GM10266 (cell line): ENCODE measurements around the gene ABHD17C.

Experiments used
- DNase-seq: peaks from one replicate; pipeline ENCODE4 v3.0.0; 2012; ENCODE audit errors: extremely low spot score
- TF ChIP-seq, protein P1 (sequence below): IDR thresholded peaks from 2 replicates; pipeline ENCODE4 v1.5.1; 2012; ENCODE audit warnings: mild to moderate bottlenecking, low read depth; ENCODE audit not compliant: control insufficient read depth, insufficient read depth; ENCODE audit errors: missing control alignments

ABHD17C gene

DNA sequence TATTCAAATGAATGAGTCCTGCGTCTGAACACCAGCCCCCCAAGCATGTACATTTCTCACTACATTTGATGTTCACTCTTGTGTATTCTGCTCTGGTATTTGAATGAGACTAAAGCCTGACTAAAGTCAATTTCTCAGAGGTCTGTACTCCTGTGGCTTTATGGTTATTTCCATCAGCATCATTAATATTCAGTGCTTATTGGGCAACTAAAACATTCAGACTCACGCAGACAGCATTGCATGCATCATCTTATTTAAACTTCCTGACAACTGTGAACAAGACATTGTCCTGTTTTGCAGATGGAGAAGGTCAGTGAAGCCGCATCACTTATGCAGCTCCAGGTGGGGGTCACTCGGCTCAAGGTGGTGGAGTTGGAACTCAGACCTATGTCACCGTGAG, 95.1 kb downstream of the ABHD17C start:
- no peak for DNase-seq
- TF ChIP-seq, protein P1, sequence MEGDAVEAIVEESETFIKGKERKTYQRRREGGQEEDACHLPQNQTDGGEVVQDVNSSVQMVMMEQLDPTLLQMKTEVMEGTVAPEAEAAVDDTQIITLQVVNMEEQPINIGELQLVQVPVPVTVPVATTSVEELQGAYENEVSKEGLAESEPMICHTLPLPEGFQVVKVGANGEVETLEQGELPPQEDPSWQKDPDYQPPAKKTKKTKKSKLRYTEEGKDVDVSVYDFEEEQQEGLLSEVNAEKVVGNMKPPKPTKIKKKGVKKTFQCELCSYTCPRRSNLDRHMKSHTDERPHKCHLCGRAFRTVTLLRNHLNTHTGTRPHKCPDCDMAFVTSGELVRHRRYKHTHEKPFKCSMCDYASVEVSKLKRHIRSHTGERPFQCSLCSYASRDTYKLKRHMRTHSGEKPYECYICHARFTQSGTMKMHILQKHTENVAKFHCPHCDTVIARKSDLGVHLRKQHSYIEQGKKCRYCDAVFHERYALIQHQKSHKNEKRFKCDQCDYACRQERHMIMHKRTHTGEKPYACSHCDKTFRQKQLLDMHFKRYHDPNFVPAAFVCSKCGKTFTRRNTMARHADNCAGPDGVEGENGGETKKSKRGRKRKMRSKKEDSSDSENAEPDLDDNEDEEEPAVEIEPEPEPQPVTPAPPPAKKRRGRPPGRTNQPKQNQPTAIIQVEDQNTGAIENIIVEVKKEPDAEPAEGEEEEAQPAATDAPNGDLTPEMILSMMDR = no peak

DNA sequence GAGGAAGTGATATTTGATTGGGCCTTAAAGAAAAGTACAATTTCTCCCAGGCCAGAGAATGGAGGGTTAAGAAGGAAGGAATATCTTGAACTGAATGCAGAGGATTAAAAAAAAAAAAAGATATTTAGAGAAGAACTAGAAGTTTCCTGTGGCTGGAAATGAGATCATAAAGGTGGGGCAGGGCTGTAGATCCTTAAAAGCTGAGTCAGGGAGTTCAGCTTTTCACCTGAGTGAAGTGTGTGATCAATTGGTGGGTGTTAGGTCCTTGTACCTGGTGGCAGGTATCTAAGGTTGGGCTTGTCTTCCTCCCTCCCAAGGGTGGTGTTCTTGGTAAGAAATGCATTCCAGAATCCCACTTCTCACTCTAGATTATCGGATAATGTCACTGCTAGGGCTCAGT, 95.9 kb downstream of the ABHD17C start:
- DNase-seq = no peak
- TF ChIP-seq, protein P1 = no peak

DNA sequence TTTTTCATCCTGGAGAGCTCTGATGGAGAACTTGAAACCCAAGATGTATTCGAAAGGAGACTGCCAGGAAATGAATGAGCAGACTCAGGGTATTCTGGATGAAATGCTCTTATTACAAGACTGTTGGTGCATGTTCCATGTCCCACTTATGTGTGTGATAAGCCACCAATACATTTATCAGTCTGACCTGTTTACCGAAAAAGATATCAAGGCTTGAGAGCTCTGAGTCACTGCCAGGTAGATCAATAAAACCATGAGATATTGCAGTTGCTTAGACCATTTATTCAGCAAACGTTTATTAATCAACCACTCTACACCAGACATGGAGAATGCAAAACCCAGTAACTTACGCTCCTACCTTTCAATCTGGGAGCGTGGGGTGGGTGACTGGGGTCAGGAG, 101.3 kb downstream of the ABHD17C start:
- TF ChIP-seq, protein P1 = no peak
- DNase-seq = no peak

DNA sequence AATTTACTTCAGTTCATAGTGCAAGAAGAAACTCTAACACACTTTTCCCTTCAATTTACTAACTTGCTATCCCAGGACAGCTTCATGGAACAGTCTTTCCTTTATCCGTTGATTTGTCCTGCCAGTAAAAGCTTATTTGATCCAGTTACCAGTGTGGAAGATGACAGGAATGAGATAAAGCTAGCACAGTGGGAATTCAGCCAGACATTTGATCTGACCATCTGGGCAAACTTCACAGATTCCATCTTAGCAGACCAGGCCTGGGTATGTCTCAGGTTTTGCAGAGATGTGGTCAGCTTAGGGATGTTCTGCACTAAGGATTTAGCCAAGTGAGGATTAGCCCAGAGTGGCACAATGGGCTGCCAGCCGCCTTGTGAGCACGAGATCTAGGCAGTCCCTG, 103.8 kb downstream of the ABHD17C start:
- DNase-seq = no peak
- TF ChIP-seq, protein P1 = no peak

DNA sequence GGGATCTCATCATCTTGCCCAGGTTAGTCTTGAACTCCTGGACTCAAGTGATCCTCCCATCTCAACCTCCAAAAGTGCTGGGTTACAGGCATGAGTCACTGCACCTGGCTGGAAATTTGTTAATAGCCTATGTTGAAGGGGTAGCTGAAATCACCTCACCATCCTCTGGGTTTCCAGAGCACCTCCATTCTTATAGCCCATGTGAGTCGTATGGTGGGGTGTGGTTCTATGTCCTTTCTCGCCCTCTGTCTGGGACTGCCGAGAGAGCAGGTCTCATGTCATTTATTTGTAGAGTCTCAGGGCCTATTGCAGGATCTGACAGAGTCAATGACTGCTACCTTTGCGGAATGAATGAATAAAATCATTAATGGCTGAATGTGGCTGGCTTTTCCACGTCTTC, 105.0 kb downstream of the ABHD17C start:
- TF ChIP-seq, protein P1 = no peak
- DNase-seq = no peak

DNA sequence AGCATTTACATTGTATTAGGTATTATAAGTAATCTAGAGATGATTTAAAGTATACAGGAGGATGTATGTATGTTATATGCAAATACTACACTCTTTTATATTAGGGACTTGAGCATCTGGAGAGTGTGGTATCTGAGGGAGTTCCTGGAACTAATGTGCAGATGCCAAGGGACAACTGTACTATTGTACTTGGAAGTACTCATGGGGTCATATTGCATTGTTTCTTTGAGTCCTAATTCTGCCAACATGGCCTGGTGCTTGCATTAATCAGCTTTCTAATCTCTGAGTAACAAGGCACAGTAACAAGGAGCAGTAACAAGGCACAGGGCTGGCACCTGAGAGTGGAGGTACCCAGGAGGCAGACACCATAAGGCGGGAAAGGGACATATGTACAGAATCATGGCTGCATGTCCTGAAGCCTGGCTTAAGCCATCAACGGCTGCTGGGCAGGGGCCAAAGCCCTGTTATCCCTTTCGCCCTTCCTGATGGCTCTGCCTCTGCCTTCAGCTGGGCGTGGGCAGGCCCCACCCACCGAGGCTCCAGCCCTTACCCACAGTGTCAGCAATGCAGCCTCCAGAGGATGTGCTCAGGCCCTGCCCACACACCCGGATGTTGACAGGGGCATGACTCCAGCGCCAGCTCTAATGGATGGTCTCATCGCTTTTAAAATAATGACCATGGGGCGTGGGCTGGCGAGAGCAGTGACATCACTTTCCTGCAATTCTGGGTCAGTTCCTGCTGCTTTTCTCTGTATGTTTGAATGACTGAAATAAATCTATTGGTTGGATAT, 107.0 kb downstream of the ABHD17C start:
- TF ChIP-seq, protein P1 = no peak
- DNase-seq = no peak
